ENCODE measurements around the gene PIAS1.

Gene PIAS1

GRCh38 chr15:68129072-68129471 lies 75.0 kb downstream of the PIAS1 start:
- CTCF ChIA-PET = interaction anchor here (1.4 to 1.8 kb wide), 2 partner anchors 12 to 275 kb away, joined by 3 to 4 read pairs; no protein-coding TSS in a partner anchor
- POLR2A ChIA-PET = no interaction called here
- no peak for DNase-seq (ENCODE audit: extremely low spot score)
- TF ChIP-seq CTCF (IDR thresholded peaks at IDR 0.05; ENCODE audit: control extremely low read depth, extremely low read depth, low read depth, missing control alignments) = no peak

- DNase-seq (ENCODE audit: extremely low spot score) = no peak
- no peak for TF ChIP-seq CTCF (IDR thresholded peaks at IDR 0.05; ENCODE audit: control extremely low read depth, extremely low read depth, low read depth, missing control alignments)
- ChIA-PET CTCF (interaction anchor here (0.9 to 1.8 kb wide), 8 partner anchors 9 to 268 kb away, joined by 3 to 4 read pairs (median 3); no protein-coding TSS in a partner anchor), POLR2A (no interaction called here)
These were observed 76.7 kb downstream of the PIAS1 start for GRCh38 chr15:68130851-68131250.

- DNase-seq (ENCODE audit: extremely low spot score) = no peak
- CTCF ChIA-PET = interaction anchor here (1.0 to 1.8 kb wide), 3 partner anchors 9 to 273 kb away, joined by 3 to 6 read pairs (median 3); no protein-coding TSS in a partner anchor
- no peak for TF ChIP-seq CTCF (IDR thresholded peaks at IDR 0.05; ENCODE audit: control extremely low read depth, extremely low read depth, low read depth, missing control alignments)
- POLR2A ChIA-PET = no interaction called here
These were observed 83.0 kb downstream of the PIAS1 start for GRCh38 chr15:68137096-68137495.

- ChIA-PET POLR2A (no interaction called here), CTCF (interaction anchor here (1.1 to 2.4 kb wide), 3 partner anchors 12 to 280 kb away, joined by 3 to 12 read pairs (median 3); no protein-coding TSS in a partner anchor)
- no peak for DNase-seq (ENCODE audit: extremely low spot score)
- TF ChIP-seq CTCF (IDR thresholded peaks at IDR 0.05; ENCODE audit: control extremely low read depth, extremely low read depth, low read depth, missing control alignments) = no peak
These were observed 89.0 kb downstream of the PIAS1 start for GRCh38 chr15:68143129-68143528.

- ChIA-PET CTCF (interaction anchor here (1.1 to 2.4 kb wide), 3 partner anchors 11 to 281 kb away, joined by 3 to 12 read pairs (median 3); no protein-coding TSS in a partner anchor), POLR2A (no interaction called here)
- DNase-seq (ENCODE audit: extremely low spot score) = no peak
- TF ChIP-seq CTCF (IDR thresholded peaks at IDR 0.05; ENCODE audit: control extremely low read depth, extremely low read depth, low read depth, missing control alignments) = no peak
These were observed 89.7 kb downstream of the PIAS1 start for GRCh38 chr15:68143785-68144184.

GRCh38 chr15:68145706-68146105 lies 91.6 kb downstream of the PIAS1 start:
- ChIA-PET POLR2A (no interaction called here), CTCF (interaction anchor here (1.2 to 1.5 kb wide), 3 partner anchors 9 to 283 kb away, joined by 4 to 8 read pairs (median 4); no protein-coding TSS in a partner anchor)
- no peak for TF ChIP-seq CTCF (IDR thresholded peaks at IDR 0.05; ENCODE audit: control extremely low read depth, extremely low read depth, low read depth, missing control alignments)
- no peak for DNase-seq (ENCODE audit: extremely low spot score)

Measured in GM10248 (cell line).